ENCODE measurements around the gene INPP4B. TPM values are rescaled to one million over a fixed set of nuclear protein-coding genes. Genes with fewer than 3 reads are reported as not detected.

Gene INPP4B
- total RNA-seq, 1 experiment from 2014 or later = 53.7 TPM

GRCh38 chr4:142121448-142122350 lies 724.4 kb downstream of the INPP4B start:
- CTCF ChIA-PET = no interaction called here

GRCh38 chr4:142120921-142121320 lies 725.2 kb downstream of the INPP4B start:
- Histone ChIP-seq H2AFZ (no peak overlapping the region), H4K20me1 (ENCODE audit: insufficient read depth) (no peaks in the 10 kb centered on the region), H3K27me3 (ENCODE audit: insufficient read depth, low read depth) (no peaks in the 10 kb centered on the region), H3K4me1 (replicated peaks; ENCODE audit: insufficient read depth) (no peaks in the 10 kb centered on the region), H3K79me2 (ENCODE audit: low read depth) (no peaks in the 10 kb centered on the region), H3K9me2 (ENCODE audit: insufficient read depth) (no peaks in the 10 kb centered on the region), H3K4me2 (no peak overlapping the region), H3K27ac (no peak overlapping the region), H3K4me3 (no peak overlapping the region), H3F3A (ENCODE audit: insufficient read depth, low read depth) (no peaks in the 10 kb centered on the region), H3K9me3 (ENCODE audit: insufficient read depth, low read depth) (no peaks in the 10 kb centered on the region), H3K36me3 (ENCODE audit: low read depth) (no peaks in the 10 kb centered on the region; the same call in 1 of the 2 replicates)
- intact Hi-C loops (cut with micrococcal nuclease; ENCODE audit: unreplicated experiment) = loop anchor here (10.0 kb wide), 3 partner anchors 234 to 1064 kb away; partner anchors contain the start of gene USP38
- DNase-seq = no peak
- ChIA-PET CTCF (no interaction called here), POLR2A (ENCODE audit: unreplicated experiment) (no interaction called here)
- TF ChIP-seq, protein P1, sequence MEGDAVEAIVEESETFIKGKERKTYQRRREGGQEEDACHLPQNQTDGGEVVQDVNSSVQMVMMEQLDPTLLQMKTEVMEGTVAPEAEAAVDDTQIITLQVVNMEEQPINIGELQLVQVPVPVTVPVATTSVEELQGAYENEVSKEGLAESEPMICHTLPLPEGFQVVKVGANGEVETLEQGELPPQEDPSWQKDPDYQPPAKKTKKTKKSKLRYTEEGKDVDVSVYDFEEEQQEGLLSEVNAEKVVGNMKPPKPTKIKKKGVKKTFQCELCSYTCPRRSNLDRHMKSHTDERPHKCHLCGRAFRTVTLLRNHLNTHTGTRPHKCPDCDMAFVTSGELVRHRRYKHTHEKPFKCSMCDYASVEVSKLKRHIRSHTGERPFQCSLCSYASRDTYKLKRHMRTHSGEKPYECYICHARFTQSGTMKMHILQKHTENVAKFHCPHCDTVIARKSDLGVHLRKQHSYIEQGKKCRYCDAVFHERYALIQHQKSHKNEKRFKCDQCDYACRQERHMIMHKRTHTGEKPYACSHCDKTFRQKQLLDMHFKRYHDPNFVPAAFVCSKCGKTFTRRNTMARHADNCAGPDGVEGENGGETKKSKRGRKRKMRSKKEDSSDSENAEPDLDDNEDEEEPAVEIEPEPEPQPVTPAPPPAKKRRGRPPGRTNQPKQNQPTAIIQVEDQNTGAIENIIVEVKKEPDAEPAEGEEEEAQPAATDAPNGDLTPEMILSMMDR (conservative IDR thresholded peaks at IDR 0.05) = no peak
- TF ChIP-seq EZH2 (IDR thresholded peaks at IDR 0.05; ENCODE audit: low read depth) = no peak
- no TSS peak for BruUV-seq (replicated peaks)

More at GRCh38 chr4:142121448-142122350, 724.4 kb downstream of the INPP4B start:
- BruUV-seq (replicated peaks) = no TSS peak
- no peak for DNase-seq
- H3K36me3 ChIP-seq (ENCODE audit: low read depth) = no peaks in the 10 kb centered on the region; the same call in 1 of the 2 replicates
- no peak overlapping the region for H3K4me2 ChIP-seq
- no peaks in the 10 kb centered on the region for H3K27me3 ChIP-seq (ENCODE audit: insufficient read depth, low read depth)
- no peak overlapping the region for H2AFZ ChIP-seq
- no peaks in the 10 kb centered on the region for H3K79me2 ChIP-seq (ENCODE audit: low read depth)
- H3K9me3 ChIP-seq (ENCODE audit: insufficient read depth, low read depth) = no peaks in the 10 kb centered on the region
- no peak overlapping the region for H3K27ac ChIP-seq
- H3K9me2 ChIP-seq (ENCODE audit: insufficient read depth) = no peaks in the 10 kb centered on the region
- H3K4me3 ChIP-seq = no peak overlapping the region
- no peaks in the 10 kb centered on the region for H4K20me1 ChIP-seq (ENCODE audit: insufficient read depth)
- no peaks in the 10 kb centered on the region for H3K4me1 ChIP-seq (replicated peaks; ENCODE audit: insufficient read depth)
- no peak for TF ChIP-seq EZH2 (IDR thresholded peaks at IDR 0.05; ENCODE audit: low read depth)
- TF ChIP-seq, protein P1 (conservative IDR thresholded peaks at IDR 0.05) = no peak
- intact Hi-C loops (cut with micrococcal nuclease; ENCODE audit: unreplicated experiment) = loop anchor here (10.0 kb wide), 3 partner anchors 233 to 1063 kb away; partner anchors contain the start of gene USP38
- POLR2A ChIA-PET (ENCODE audit: unreplicated experiment) = no interaction called here
- H3F3A ChIP-seq (ENCODE audit: insufficient read depth, low read depth) = no peaks in the 10 kb centered on the region

DNA sequence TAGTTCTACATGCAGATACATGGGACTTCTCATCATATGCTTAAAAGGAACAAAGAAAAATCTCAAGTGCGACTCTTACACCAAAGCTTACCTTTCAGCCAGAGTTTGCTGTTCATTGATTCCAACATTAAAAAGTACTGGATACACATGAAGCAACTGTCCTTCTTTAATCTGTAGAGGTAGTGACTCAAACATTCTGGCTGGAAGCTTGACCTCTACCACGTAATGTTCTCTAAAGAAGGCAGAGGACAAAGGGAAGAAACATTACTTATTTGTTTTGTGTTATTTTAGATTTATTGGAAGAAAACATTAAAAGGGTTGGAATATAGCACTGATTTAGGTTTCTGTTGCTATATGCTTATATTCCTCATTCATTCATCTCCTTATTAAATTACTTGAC lies 733.6 kb downstream of the INPP4B start:
- H3K4me3 ChIP-seq = no peak overlapping the region
- TF ChIP-seq, protein P1 (conservative IDR thresholded peaks at IDR 0.05) = no peak
- no peak for TF ChIP-seq EZH2 (IDR thresholded peaks at IDR 0.05; ENCODE audit: low read depth)

More for the DNA sequence above, 733.6 kb downstream of the INPP4B start:
- no peak overlapping the region for H2AFZ ChIP-seq
- ChIA-PET CTCF (interaction anchor here (0.6 to 0.7 kb wide), 2 partner anchors 892 to 969 kb away, joined by 4 to 5 read pairs; no protein-coding TSS in a partner anchor), POLR2A (ENCODE audit: unreplicated experiment) (no interaction called here)
- 0 out of 2 replicates have a peak, but pooled peaks cover 13% of the 10 kb centered on the region for H3K36me3 ChIP-seq (ENCODE audit: low read depth)
- H3K4me1 ChIP-seq (replicated peaks; ENCODE audit: insufficient read depth) = no peaks in the 10 kb centered on the region
- H4K20me1 ChIP-seq (ENCODE audit: insufficient read depth) = no peaks in the 10 kb centered on the region
- BruUV-seq (replicated peaks) = no TSS peak
- H3K4me2 ChIP-seq = no peak overlapping the region
- H3K9me2 ChIP-seq (ENCODE audit: insufficient read depth) = no peaks in the 10 kb centered on the region
- DNase-seq = no peak
- no peak overlapping the region for H3K27ac ChIP-seq
- intact Hi-C loops (cut with micrococcal nuclease; ENCODE audit: unreplicated experiment) = no loop called here
- H3K79me2 ChIP-seq (ENCODE audit: low read depth) = no peaks in the 10 kb centered on the region
- no peaks in the 10 kb centered on the region for H3F3A ChIP-seq (ENCODE audit: insufficient read depth, low read depth)
- H3K9me3 ChIP-seq (ENCODE audit: insufficient read depth, low read depth) = no peaks in the 10 kb centered on the region
- no peaks in the 10 kb centered on the region for H3K27me3 ChIP-seq (ENCODE audit: insufficient read depth, low read depth)
